MCF 10A (cell line): ENCODE results near the gene VIT. TPM values are rescaled to one million over a fixed set of nuclear protein-coding genes. Genes with fewer than 3 reads are reported as not detected.

Experiments used
- BruUV-seq: library from RNA; stranded (reverse); fragments of 400-500 nt; replicated peaks from 2 replicates; lab custom pipeline; 2021; lab: Mats Ljungman, UMichigan
- CTCF ChIA-PET: fragments of 300-600 bp; sonication (Branson Sonifier 250); formaldehyde crosslinking; extraction: SDS; loops from one replicate; lab custom pipeline; 2021; ENCODE audit warnings: antibody characterized with exemption, inconsistent platforms; lab: Yijun Ruan, JAX
- POLR2A ChIA-PET: fragments of 300-600, 350-650 bp; sonication (Branson Sonifier 250); formaldehyde crosslinking; extraction: SDS; loops from one replicate; lab custom pipeline; 2020; ENCODE audit warnings: antibody characterized with exemption, inconsistent platforms; lab: Yijun Ruan, JAX
- DNase-seq: peaks from one replicate; pipeline ENCODE4 v3.0.0-alpha.2; 2018; ENCODE audit not compliant: unreplicated experiment
- H3K27ac Mint-ChIP-seq: one replicate; pipeline ENCODE4 v1.8.0; 2022; ENCODE audit warnings: mild to moderate bottlenecking, low read depth, mixed read lengths; ENCODE audit not compliant: unreplicated experiment
- H3K27me3 Mint-ChIP-seq: one replicate; pipeline ENCODE4 v1.8.0; 2022; ENCODE audit warnings: mixed read lengths; ENCODE audit not compliant: insufficient read depth, unreplicated experiment
- H3K36me3 Mint-ChIP-seq: one replicate; pipeline ENCODE4 v1.8.0; 2022; ENCODE audit warnings: mild to moderate bottlenecking, moderate library complexity, mixed read lengths; ENCODE audit not compliant: insufficient read depth, unreplicated experiment
- H3K4me1 Mint-ChIP-seq: one replicate; pipeline ENCODE4 v1.8.0; 2022; ENCODE audit warnings: mixed read lengths; ENCODE audit not compliant: insufficient read depth, unreplicated experiment
- H3K4me3 Mint-ChIP-seq: one replicate; pipeline ENCODE4 v1.8.0; 2022; ENCODE audit warnings: mild to moderate bottlenecking, moderate library complexity, mixed read lengths; ENCODE audit not compliant: unreplicated experiment
- H3K9me3 Mint-ChIP-seq: one replicate; pipeline ENCODE4 v1.8.0; 2022; ENCODE audit warnings: mixed read lengths; ENCODE audit not compliant: unreplicated experiment
- intact Hi-C: fragments of 100-400 bp; cut with micrococcal nuclease; formaldehyde crosslinking; loops from 2 replicates; pipeline ENCODE4 v1.14.1; 2022
- total RNA-seq: library from RNA; stranded (reverse); gene quantifications from 2 replicates; pipeline ENCODE4 v1.2.3, GENCODE V29; 2022
- TF ChIP-seq, protein P1 (sequence below): fragments of 200-600 bp; IDR thresholded peaks from one replicate; pipeline ENCODE4 v1.8.0; 2022; ENCODE audit warnings: antibody characterized with exemption, mild to moderate bottlenecking; ENCODE audit not compliant: unreplicated experiment

Gene VIT
- total RNA-seq, 1 experiment from 2014 or later, result not detected

GRCh38 chr2:36698993-36699392, 2.5 kb downstream of the VIT start:
- DNase-seq, result peak; percentile 58
- Mint-ChIP-seq H3K36me3 (no peaks in the 10 kb centered on the region), H3K27ac (no peak overlapping the region), H3K4me3 (no peak overlapping the region), H3K9me3 (no peaks in the 10 kb centered on the region), H3K4me1 (peaks cover 20% of the 10 kb centered on the region), H3K27me3 (no peaks in the 10 kb centered on the region)
- ChIA-PET POLR2A (interaction anchor here (1.5 kb wide), 1 partner anchor 328 kb away, joined by 4 read pairs; no protein-coding TSS in a partner anchor), CTCF (interaction anchor here (1.2 to 1.3 kb wide), 2 partner anchors 33 to 87 kb away, joined by 3 to 8 read pairs; no protein-coding TSS in a partner anchor)
- intact Hi-C loops, result no loop called here
- TF ChIP-seq, protein P1, sequence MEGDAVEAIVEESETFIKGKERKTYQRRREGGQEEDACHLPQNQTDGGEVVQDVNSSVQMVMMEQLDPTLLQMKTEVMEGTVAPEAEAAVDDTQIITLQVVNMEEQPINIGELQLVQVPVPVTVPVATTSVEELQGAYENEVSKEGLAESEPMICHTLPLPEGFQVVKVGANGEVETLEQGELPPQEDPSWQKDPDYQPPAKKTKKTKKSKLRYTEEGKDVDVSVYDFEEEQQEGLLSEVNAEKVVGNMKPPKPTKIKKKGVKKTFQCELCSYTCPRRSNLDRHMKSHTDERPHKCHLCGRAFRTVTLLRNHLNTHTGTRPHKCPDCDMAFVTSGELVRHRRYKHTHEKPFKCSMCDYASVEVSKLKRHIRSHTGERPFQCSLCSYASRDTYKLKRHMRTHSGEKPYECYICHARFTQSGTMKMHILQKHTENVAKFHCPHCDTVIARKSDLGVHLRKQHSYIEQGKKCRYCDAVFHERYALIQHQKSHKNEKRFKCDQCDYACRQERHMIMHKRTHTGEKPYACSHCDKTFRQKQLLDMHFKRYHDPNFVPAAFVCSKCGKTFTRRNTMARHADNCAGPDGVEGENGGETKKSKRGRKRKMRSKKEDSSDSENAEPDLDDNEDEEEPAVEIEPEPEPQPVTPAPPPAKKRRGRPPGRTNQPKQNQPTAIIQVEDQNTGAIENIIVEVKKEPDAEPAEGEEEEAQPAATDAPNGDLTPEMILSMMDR, result no peak
- BruUV-seq, result no TSS peak

DNA sequence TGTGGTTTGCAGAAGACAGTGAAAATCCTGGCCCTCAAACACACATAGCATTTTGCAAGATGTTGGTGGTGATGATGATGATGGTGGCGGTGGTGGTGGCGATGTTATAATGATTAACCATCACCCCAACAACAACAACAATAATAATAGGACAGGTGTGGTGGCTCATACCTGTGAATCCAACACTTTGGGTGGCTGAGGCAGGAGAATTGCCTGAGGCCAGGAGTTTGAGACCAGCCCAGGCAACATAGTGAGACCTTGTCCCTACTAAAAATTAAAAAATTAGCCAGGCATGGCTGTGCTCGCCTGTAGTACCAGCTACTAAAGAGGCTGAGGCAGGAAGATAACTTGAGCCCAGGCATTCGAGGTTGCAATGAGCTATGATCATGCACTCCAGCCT, 3.8 kb downstream of the VIT start:
- no TSS peak for BruUV-seq

DNA sequence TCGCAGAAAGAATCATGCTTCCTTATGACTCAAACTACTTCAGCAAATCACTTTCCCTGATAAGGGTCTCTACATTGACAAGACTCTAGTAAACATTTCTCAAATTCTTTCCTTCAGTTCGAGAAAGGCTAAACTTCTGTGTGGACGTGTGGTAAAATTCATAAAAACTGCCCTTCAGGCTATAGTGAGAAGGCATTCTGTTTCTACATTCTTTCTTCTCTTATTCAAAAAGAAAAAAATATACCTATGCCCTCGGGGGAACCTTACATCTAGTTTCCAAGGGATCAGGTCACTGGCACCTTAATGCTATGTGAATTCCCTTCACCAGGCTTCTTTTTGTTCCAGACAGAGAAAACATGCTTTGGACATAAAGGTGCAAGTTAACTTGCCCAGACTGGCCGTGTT, 4.9 kb downstream of the VIT start:
- intact Hi-C loops, result no loop called here
- Mint-ChIP-seq H3K4me1 (peaks cover 11% of the 10 kb centered on the region), H3K4me3 (no peak overlapping the region), H3K27me3 (no peaks in the 10 kb centered on the region), H3K27ac (no peak overlapping the region), H3K36me3 (no peaks in the 10 kb centered on the region), H3K9me3 (no peaks in the 10 kb centered on the region)
- DNase-seq, result peak; percentile 48
- ChIA-PET CTCF (interaction anchor here (0.6 to 1.1 kb wide), 6 partner anchors 35 to 354 kb away, joined by 3 to 4 read pairs (median 3); no protein-coding TSS in a partner anchor), POLR2A (interaction anchor here (0.5 kb wide), 2 partner anchors 85 to 133 kb away, joined by 3 to 5 read pairs; no protein-coding TSS in a partner anchor)
- BruUV-seq, result no TSS peak
- TF ChIP-seq, protein P1, result no peak

More for the DNA sequence above, 3.8 kb downstream of the VIT start:
- TF ChIP-seq, protein P1, result no peak
- CTCF ChIA-PET, result interaction anchor here (0.6 to 1.5 kb wide), 7 partner anchors 35 to 815 kb away, joined by 3 to 8 read pairs (median 3); no protein-coding TSS in a partner anchor
- Mint-ChIP-seq H3K36me3 (no peaks in the 10 kb centered on the region), H3K27me3 (no peaks in the 10 kb centered on the region), H3K4me3 (no peak overlapping the region), H3K4me1 (peaks cover 20% of the 10 kb centered on the region), H3K9me3 (no peaks in the 10 kb centered on the region), H3K27ac (no peak overlapping the region)
- POLR2A ChIA-PET, result interaction anchor here (0.6 kb wide), 1 partner anchor 1255 kb away, joined by 3 read pairs; no protein-coding TSS in a partner anchor
- intact Hi-C loops, result no loop called here
- no peak for DNase-seq

DNA sequence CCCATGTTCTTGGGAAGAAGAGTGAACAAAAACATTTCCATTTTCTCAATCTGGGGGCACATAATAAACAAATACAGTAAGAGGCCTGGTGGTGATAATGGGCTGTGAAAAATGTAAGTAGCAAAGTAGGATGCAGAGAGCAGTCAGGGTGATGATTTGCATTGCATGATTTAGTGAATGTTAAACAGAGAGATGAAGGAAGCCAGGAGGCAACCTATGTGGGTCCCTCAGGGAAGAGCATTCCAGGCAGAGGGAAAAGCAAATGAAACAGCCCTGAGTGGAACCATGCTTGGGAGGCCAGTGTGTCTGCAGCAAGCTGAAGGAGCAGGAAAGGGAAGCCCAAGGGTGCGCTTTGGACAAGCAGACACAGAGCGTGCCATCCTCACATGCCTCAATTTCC, 5.4 kb downstream of the VIT start:
- H3K9me3 Mint-ChIP-seq, result no peaks in the 10 kb centered on the region
- no peaks in the 10 kb centered on the region for H3K36me3 Mint-ChIP-seq
- no peak overlapping the region for H3K27ac Mint-ChIP-seq
- POLR2A ChIA-PET, result no interaction called here
- peaks cover 11% of the 10 kb centered on the region for H3K4me1 Mint-ChIP-seq
- H3K27me3 Mint-ChIP-seq, result no peaks in the 10 kb centered on the region
- TF ChIP-seq, protein P1, result no peak
- no TSS peak for BruUV-seq
- no peak overlapping the region for H3K4me3 Mint-ChIP-seq
- CTCF ChIA-PET, result interaction anchor here (0.7 to 1.6 kb wide), 5 partner anchors 38 to 355 kb away, joined by 3 to 7 read pairs (median 3); no protein-coding TSS in a partner anchor
- intact Hi-C loops, result no loop called here
- no peak for DNase-seq
